ENCODE measurements around the gene RIPPLY2. TPM values are rescaled to one million over a fixed set of nuclear protein-coding genes. Genes with fewer than 3 reads are reported as not detected.

The RIPPLY2 gene
- total RNA-seq = not detected in 2 replicates

DNA sequence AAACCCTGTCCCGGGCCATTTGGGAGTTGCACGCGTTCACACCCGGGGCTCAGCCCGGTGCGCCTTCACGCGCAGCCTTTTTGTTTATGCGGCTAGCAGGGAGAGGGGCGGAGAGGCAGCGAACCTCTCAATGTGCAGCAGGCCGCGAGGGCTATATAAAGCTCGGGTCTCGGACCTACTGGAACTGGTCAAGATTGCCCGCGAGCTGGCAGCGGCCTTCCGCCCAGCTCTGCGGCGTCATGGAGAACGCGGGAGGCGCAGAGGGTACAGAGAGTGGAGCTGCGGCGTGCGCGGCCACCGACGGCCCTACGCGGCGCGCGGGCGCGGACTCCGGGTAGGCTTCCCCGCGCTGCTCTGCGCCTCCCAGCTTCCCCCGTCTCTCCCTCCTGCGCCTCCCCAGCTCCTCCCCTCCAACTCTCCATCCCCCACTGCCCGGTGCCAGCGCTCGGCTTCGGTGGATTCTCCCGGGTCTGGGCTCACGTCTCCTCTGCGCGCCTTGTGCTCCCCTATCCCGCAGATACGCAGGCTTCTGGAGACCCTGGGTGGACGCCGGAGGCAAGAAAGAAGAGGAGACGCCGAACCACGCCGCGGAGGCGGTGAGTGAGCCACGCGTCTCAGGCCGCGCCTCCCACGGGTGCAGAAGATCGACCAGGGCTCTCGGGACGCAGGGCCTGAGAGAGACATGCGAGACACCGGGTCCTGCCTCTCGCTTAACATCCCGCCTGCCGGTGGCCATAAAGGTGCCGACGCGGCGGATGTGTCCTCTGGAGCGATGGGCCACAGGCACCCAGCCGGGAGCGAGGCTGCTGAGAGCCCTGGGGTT lies at the start of gene RIPPLY2:
TSS of gene RIPPLY2 (plus strand) at position 183 of the 823 bp plus-strand sequence. CDS start at position 240, 57 bp downstream.

DNA sequence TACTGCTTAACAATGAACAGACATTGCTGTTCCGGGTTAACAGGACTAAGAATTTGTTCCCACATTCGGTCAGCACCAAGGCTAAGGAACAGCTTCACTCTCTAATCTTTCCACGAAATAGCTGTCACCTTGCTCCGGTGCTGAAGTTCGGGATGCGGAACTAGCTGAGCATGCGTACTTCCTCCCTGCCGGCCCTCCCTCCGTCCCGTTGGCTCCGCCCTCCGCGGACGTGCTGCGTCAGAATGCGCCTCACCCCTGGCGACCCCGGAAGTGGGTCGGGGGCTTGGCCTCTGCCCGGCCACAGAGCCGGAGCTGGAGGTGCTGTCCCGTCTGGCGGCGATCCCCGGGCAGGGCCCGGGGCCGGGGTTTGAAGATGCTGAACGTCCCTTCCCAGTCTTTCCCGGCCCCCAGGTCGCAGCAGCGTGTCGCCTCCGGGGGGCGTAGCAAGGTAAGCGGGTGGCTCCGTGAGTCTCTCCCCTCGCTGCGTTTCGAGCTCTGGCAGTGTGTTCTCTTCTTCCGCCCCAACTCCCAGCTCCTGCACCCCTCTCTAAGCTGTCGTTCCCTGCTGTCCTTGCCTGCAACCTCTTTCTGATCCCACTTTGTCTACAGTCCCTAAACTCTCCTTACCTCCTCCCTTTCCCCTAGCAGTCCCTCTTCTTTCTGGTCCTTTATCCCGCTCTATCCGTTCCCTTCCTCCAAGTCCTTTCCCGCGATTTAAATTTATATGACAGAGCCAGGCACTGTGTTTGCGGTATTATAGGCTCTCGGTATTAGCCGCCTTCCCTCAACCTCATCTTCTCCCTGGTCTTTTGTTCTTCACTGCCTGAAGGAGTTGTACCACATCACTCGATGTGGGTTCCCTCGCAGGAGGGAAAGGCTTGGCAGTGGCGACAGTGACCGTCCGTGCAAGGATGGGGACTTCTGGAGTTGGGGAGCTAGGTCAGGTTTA lies 6.5 kb downstream of the RIPPLY2 start, which contains the start of gene CYB5R4:
TSS of gene CYB5R4 (plus strand) at position 280 of the 949 bp plus-strand sequence. CDS start at position 374, 94 bp downstream.

Other genes starting within 250 kb of the RIPPLY2 start
- gene SNAP91, start 144.3 kb upstream of the RIPPLY2 start, total RNA-seq = not detected in 2 replicates
- gene CYB5R4, start 6.3 kb downstream of the RIPPLY2 start, total RNA-seq = 3.6 and 4.8 TPM in 2 replicates
- 1.7 and 3.7 TPM in 2 replicates for gene MRAP2, start 180.4 kb downstream of the RIPPLY2 start, total RNA-seq

Data from regular cardiac myocyte (primary cell).